Adrenal gland (tissue), 12 donors: ENCODE data around the gene HCRTR1. TPM values are rescaled to one million over a fixed set of nuclear protein-coding genes. Genes with fewer than 3 reads are reported as not detected.

Source experiments
- DNase-seq, 7 donors: peaks; one replicate each; pipeline ENCODE4 v3.0.0-alpha.2; 2019 to 2020
- H3K27ac ChIP-seq, 5 donors: fragments of 200-600 bp; sonication (generic) in 4 of 5; 1 replicate in 3 of 5; 2 replicates in 2 of 5; pipeline versions ENCODE4 v1.5.1 to v1.8.0; 2016 to 2020; ENCODE audit warnings: mild to moderate bottlenecking in 1 of 5
- H3K27me3 ChIP-seq: fragments of 200-600 bp; 2 replicates; pipeline ENCODE4 v1.8.0; 2021
- H3K36me3 ChIP-seq, 2 donors: fragments of 200-600 bp; replicated peaks in 1 of 2; 1 replicate in 1 of 2; 2 replicates in 1 of 2; pipeline versions ENCODE4 v1.5.1 to v1.8.0; 2018 to 2022
- H3K4me1 ChIP-seq, 2 donors: fragments of 200-600 bp; replicated peaks in 1 of 2; 1 replicate in 1 of 2; 2 replicates in 1 of 2; pipeline versions ENCODE4 v1.5.1 to v1.8.0; 2018 to 2021
- H3K4me3 ChIP-seq, 4 donors: fragments of 200-600 bp; sonication (generic) in 3 of 4; one replicate each; pipeline ENCODE4 v1.5.1; 2016 to 2018
- H3K9me3 ChIP-seq, 3 donors: fragments of 200-600 bp; sonication (generic) in 1 of 3; replicated peaks in 1 of 3; 1 replicate in 2 of 3; 2 replicates in 1 of 3; pipeline versions ENCODE4 v1.5.1 to v1.8.0; 2016 to 2021
- POLR2A ChIP-seq, 2 donors: fragments of 450-650 bp; IDR thresholded peaks; one replicate each; pipeline ENCODE4 v1.6.1; 2017; ENCODE audit warnings: antibody characterized with exemption in 2 of 2, mild to moderate bottlenecking in 2 of 2, moderate library complexity in 1 of 2
- WGBS, 4 donors: extraction: QIAGEN DNeasy Blood & Tissue Kit in 2 of 4; methylation state at CpG; one replicate each; pipeline versions ENCODE4 v1.1.5 to v1.1.7; 2013 to 2017; 5-methylcytosine and 5-hydroxymethylcytosine counted together
- intact Hi-C, 2 donors: fragments of 100-400 bp; cut with DNase I; formaldehyde crosslinking; loops; one replicate each; pipeline versions ENCODE4 v1.14.1 to v1.15.0; 2022 to 2023
- polyA plus RNA-seq, 3 donors: library from polyadenylated mRNA; stranded (reverse); fragments of 200-250 nt in 2 of 3; fragments of 350-450 nt in 1 of 3; fragmentation: Illumina TruSeq in 1 of 3; extraction: RNeasy Lipid Tissue Mini Kit (QIAGEN cat#74804) in 1 of 3; gene quantifications; one replicate each; pipeline ENCODE4 v1.2.3, GENCODE V29; 2013 to 2014
- total RNA-seq, 9 donors: library from RNA; depleted of rRNA in 4 of 9; stranded (reverse); fragments of >200 nt in 4 of 9; fragments of 120-200 nt in 1 of 9; fragmentation: NEBNext Ultra II Directional in 1 of 9; extraction: Animal tissue kit (Norgen Biotek cat#: 25700) in 1 of 9; gene quantifications; one replicate each; pipeline versions ENCODE4 v1.1.0 to v1.2.4, GENCODE V29; 2013 to 2023
- TF ChIP-seq, protein P1 (sequence below), 6 experiments: fragments of 450-650 bp in 4 of 6; fragments of 200-600 bp in 2 of 6; sonication (generic) in 1 of 6; IDR thresholded peaks; 1 replicate in 5 of 6; 2 replicates in 1 of 6; pipeline versions ENCODE4 v1.5.1 to v1.8.0; 2016 to 2021; ENCODE audit warnings: antibody characterized with exemption in 6 of 6, mild to moderate bottlenecking in 2 of 6, moderate library complexity in 1 of 6
- donor health status: healthy with polysubstance abuse.
- donor health status: Bipolar disorder and iron deficiency.
- donor health status: DM: yes; HTN: yes; CAD: no.
- donor health status: DM: no; HTN: no; CAD: no.
- donor health status: DM: no; HTN: no; CAD: no.
- donor health status: DM: yes; HTN: yes; CAD: no.

Gene HCRTR1
- total and polyA plus RNA-seq, 12 donors, result 0.11 to 3.5 (median 0.98) TPM; not detected in 5

DNA sequence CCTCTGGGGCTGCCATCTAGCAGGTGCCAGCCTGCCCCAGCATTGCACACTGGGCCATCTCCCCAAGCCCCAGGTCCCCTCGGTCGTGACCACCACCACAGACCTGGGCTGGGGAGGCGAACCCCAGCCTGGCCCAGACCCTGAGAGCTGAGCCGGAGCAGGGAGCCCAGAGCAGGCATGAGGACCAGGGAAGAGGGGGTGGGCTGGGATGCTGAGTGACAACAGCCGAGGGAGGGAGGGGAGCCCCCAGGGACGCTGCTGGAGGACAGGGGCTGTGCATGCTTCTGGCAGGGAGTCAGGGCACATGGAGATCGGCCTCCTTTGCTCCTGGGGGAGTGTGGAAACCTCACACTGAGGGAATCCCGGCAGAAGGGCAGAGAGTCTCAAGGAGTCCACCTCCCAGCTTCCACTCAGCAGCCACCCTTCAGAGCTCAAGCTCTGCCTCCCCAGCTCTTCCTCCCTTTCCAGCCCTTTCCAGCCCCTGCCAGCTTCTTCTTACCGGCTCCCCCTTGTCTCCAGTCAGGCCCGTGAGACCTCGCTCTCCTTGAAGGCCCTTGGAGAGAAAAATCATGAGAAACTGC lies 50.9 kb downstream of the HCRTR1 start:
- peaks cover 10 to 13% of the 10 kb centered on the region in 2 donors for H3K4me1 ChIP-seq
- H3K27ac ChIP-seq, result no peak overlapping the region
- no peak for TF ChIP-seq POLR2A (IDR thresholded peaks at IDR 0.05)
- TF ChIP-seq, protein P1, sequence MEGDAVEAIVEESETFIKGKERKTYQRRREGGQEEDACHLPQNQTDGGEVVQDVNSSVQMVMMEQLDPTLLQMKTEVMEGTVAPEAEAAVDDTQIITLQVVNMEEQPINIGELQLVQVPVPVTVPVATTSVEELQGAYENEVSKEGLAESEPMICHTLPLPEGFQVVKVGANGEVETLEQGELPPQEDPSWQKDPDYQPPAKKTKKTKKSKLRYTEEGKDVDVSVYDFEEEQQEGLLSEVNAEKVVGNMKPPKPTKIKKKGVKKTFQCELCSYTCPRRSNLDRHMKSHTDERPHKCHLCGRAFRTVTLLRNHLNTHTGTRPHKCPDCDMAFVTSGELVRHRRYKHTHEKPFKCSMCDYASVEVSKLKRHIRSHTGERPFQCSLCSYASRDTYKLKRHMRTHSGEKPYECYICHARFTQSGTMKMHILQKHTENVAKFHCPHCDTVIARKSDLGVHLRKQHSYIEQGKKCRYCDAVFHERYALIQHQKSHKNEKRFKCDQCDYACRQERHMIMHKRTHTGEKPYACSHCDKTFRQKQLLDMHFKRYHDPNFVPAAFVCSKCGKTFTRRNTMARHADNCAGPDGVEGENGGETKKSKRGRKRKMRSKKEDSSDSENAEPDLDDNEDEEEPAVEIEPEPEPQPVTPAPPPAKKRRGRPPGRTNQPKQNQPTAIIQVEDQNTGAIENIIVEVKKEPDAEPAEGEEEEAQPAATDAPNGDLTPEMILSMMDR (IDR thresholded peaks at IDR 0.05), result no peak
- H3K27me3 ChIP-seq, result no peaks in the 10 kb centered on the region
- no peak for DNase-seq
- H3K4me3 ChIP-seq, result no peak overlapping the region
- H3K36me3 ChIP-seq, result no peaks in the 10 kb centered on the region
- WGBS, 4 donors, result 69 to 83% (median 76%) methylated on average over 8 to 11 of the region's 11 CpGs
- no peaks in the 10 kb centered on the region for H3K9me3 ChIP-seq
- intact Hi-C loops, result loop anchor here in 1 of 2 donors (10.0 kb wide), 2 partner anchors 46 to 296 kb away; no protein-coding TSS in a partner anchor

DNA sequence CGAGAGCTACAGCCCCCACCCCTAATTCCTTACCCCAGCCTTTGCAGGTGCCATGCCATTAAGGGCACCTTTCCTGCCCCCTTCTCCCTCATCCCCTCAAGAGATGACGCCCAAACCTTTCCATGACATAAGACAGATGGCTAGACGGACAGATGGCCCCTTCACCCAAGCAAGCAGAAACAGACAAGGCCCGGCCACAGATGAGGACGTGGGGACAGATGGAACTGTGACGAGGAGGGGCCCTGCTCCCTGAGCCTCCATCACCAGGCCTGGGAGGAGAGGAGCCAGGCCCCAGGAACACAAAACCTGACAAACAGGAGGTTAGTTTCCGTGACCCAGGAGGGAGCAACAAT lies 51.9 kb downstream of the HCRTR1 start:
- DNase-seq, result no peak
- intact Hi-C loops, result loop anchor here in 1 of 2 donors (10.0 kb wide), 2 partner anchors 45 to 295 kb away; no protein-coding TSS in a partner anchor
- 43 to 68% (median 55%) methylated on average over 4 to 7 of the region's 7 CpGs for WGBS, 4 donors
- no peaks in the 10 kb centered on the region for H3K9me3 ChIP-seq
- no peaks in the 10 kb centered on the region for H3K36me3 ChIP-seq
- peaks cover 10 to 13% of the 10 kb centered on the region in 2 donors for H3K4me1 ChIP-seq
- peak overlapping the region in 1 of 4 donors; percentile 48 for H3K4me3 ChIP-seq
- H3K27ac ChIP-seq, result peak overlapping the region in 1 of 5 donors; percentile 79
- no peak for TF ChIP-seq POLR2A (IDR thresholded peaks at IDR 0.05)
- TF ChIP-seq, protein P1 (IDR thresholded peaks at IDR 0.05), result no peak
- no peaks in the 10 kb centered on the region for H3K27me3 ChIP-seq

DNA sequence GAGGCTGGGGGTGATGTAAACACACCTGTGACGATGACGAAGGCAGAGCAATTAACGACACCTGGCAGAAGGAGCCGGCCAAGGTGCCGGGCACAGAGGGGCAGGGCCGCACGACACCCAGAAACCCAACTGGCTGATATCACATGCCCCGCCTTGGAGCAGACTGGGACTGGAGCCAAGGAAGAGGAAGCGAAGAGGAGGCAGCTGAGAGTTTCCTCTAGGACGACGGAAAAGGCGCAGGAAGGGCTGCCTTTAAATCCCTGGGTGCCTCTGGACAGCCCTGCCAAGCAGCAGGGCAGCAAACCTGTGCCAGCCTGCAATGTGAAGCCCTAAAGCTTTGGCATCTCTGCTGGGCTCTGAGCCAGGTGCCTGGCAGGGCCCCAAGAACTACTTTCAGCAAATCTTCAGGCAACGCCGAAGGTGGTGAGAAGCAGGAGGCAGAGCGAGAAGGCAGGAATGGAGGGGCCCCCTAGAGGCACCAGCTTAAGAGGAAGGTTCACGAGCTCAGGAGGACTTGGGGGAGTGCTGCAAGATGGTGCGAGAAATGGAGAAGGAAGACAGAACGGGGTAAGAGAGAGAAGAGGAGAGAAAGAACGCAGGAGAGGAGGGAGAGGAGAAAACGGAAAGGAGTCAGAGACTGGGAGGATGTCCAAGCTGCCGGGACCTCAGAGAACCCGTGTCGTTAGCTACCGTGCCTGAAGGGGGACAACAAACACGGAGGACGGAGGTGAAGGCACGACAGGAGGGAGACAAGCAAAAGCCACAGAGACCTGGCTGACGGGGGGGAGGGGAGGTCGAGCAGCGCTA lies 52.5 kb downstream of the HCRTR1 start:
- Histone ChIP-seq H3K4me1 (peaks cover 10 to 13% of the 10 kb centered on the region in 2 donors), H3K27me3 (no peaks in the 10 kb centered on the region), H3K27ac (peak overlapping the region in 3 of 5 donors; percentile 20 to 79 (median 35)), H3K36me3 (no peaks in the 10 kb centered on the region), H3K9me3 (no peaks in the 10 kb centered on the region), H3K4me3 (peak overlapping the region in 1 of 4 donors; percentile 48)
- WGBS, 4 donors, result 9 to 13% (median 10%) methylated on average over 30 of the region's 30 CpGs
- intact Hi-C loops, result loop anchor here in 1 of 2 donors (10.0 kb wide), 2 partner anchors 45 to 295 kb away; no protein-coding TSS in a partner anchor
- DNase-seq, result peak; percentile 78 to 89 (median 81)
- TF ChIP-seq POLR2A (IDR thresholded peaks at IDR 0.05), result no peak
- TF ChIP-seq, protein P1 (IDR thresholded peaks at IDR 0.05), result peak in 3 of 6 experiments; percentile 32 to 34 (median 33)

DNA sequence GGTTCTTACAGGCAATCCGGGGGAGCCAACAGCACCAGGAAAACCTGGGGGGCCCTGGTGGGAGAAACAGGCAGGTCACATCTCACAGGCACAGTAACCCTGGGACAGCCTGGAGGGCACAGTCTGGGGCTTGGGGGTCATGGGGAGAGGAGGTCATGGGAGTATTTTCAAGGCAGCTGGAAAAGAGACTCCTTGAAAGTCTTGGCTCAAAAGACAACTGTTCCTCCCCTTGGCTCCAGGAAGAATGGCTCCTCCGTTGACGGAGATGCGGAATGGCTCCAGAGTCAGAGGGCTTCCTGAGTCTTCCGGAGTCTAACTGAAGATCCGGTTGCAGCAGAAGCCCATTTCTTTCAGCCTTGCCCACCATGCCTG lies 53.1 kb downstream of the HCRTR1 start:
- no peaks in the 10 kb centered on the region for H3K9me3 ChIP-seq
- peak overlapping the region in 1 of 4 donors; percentile 48 for H3K4me3 ChIP-seq
- WGBS, 4 donors, result 43 to 70% (median 64%) methylated on average over 6 of the region's 6 CpGs
- intact Hi-C loops, result no loop called here
- H3K27me3 ChIP-seq, result no peaks in the 10 kb centered on the region
- no peaks in the 10 kb centered on the region for H3K36me3 ChIP-seq
- no peak for DNase-seq
- H3K27ac ChIP-seq, result peak overlapping the region in 3 of 5 donors; percentile 20 to 79 (median 35)
- TF ChIP-seq POLR2A (IDR thresholded peaks at IDR 0.05), result no peak
- TF ChIP-seq, protein P1 (IDR thresholded peaks at IDR 0.05), result peak in 1 of 6 experiments; percentile 10
- peaks cover 10 to 13% of the 10 kb centered on the region in 2 donors for H3K4me1 ChIP-seq
